ENCODE results near the gene KCTD13.
"Not testable (repeated sequence)": the region's sequence is repeated elsewhere in the genome, so short reads cannot be mapped to it uniquely, and the experiment has no call there.

DNA sequence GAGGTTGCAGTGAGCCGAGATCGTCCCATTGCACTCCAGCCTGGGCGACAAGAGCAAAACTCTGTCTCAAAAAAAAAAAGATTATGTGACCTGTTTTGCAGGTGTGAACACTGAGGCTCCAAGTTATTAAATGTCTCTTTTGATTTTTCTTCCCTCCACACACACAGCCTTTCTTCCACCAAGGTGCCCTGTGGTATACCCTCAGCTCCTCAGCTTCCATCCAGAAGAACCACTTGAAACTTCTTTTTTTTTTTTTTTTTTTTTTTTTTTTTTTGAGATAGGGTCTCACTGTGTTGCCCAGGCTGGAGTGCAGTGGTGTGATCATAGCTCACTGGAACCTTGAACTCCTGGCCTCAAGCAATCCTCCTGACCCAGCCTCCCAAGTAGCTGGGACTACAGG is 36.7 kb downstream of the KCTD13 start:
- TF ChIP-seq CTCF (IDR thresholded peaks at IDR 0.05); TCF12 (IDR thresholded peaks at IDR 0.05); GABPA (IDR thresholded peaks at IDR 0.05; ENCODE audit: low read depth); RAD21 (IDR thresholded peaks at IDR 0.05; ENCODE audit: low read length); USF1 (IDR thresholded peaks at IDR 0.05; ENCODE audit: borderline replicate concordance, low read depth); YY1 (IDR thresholded peaks at IDR 0.05; ENCODE audit: low read depth); POLR2AphosphoS5 (IDR thresholded peaks at IDR 0.05; ENCODE audit: low read depth, low read length); EP300 (IDR thresholded peaks at IDR 0.05; ENCODE audit: borderline replicate concordance in 1 of 2, low read depth in 1 of 2, low read length in 1 of 2); TAF1 (IDR thresholded peaks at IDR 0.05; ENCODE audit: borderline replicate concordance, low read depth, low read length); RXRA (IDR thresholded peaks at IDR 0.05; ENCODE audit: borderline replicate concordance, low read depth); FOXM1 (IDR thresholded peaks at IDR 0.05; ENCODE audit: low read depth); RCOR1 (IDR thresholded peaks at IDR 0.05; ENCODE audit: low read length); SMC3 (IDR thresholded peaks at IDR 0.05; ENCODE audit: low read depth, low read length): not testable (repeated sequence)

All from SK-N-SH (cell line).